ENCODE measurements around the gene HCFC1R1. TPM values are rescaled to one million over a fixed set of nuclear protein-coding genes. Genes with fewer than 3 reads are reported as not detected.

HCFC1R1 gene
- total and polyA plus RNA-seq, 2 of the 8 experiments (the other 6 are each of a cell fraction or from before 2014, with no cell fraction given): 72.7 to 138 TPM

DNA sequence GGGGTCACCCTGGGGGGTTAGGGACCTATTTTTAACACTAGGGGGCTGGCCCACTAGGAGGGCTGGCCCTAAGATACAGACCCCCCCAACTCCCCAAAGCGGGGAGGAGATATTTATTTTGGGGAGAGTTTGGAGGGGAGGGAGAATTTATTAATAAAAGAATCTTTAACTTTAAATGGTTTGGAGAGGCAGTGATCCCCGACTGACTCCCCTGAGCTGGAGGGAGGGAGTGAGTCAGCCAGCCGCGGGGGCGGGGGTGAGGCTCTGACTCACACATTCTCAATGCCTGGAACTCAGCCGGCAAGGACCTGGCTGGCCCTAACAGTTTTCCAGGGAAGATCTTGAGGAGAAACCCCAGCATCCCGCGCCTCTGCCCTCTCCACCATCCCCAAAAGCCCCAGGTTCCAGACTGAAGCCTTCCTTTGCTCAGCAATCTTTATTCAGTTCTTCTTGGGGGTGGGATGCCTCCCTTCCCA lies 1.5 kb downstream of the HCFC1R1 start (continued):
- TF ChIP-seq SIRT6 (IDR thresholded peaks at IDR 0.05; ENCODE audit: low read length) (no peak), EGR1 (IDR thresholded peaks at IDR 0.05; ENCODE audit: borderline replicate concordance, low read depth, low read length) (peak; percentile 89), BACH1 (IDR thresholded peaks at IDR 0.05; ENCODE audit: low read length) (no peak), KDM5A (IDR thresholded peaks at IDR 0.05; ENCODE audit: low read length) (no peak)

All from H1 (cell line).